ENCODE results near the gene SPATA2L.

DNA sequence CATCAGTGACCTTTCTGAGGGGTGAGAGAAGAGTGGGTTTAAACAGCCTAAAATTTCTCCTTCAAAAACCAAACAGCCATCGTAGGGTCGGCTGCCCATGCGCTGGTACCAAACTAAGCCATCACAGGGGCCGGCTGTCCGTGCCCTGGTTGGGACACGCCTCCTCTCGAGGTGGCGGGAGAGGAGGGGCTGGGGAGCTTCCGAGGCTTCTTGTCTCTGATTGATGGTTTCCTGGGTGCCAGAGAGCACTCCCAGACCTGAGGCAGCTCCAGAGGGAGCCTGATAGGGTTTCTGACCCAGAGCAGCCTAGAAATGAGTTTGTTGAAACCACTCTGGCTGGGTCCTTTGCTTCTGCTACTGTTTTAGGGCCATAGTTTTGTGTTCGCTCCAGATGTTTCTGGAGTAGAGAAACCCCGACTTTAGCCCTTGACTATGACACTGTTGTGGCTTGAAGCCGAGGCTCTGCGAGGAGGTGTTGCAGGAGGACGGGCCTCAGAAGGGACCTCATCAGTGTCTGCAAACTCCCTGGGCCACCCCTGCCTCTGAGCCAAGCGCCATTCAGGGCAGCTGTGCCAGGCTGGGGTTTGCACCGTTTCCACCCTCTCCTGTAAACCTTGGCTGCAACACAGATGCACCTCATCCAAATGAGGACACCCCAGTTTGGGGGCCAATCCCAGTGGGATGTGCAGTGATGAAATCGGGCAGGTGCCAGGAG, 26.1 kb upstream of the SPATA2L start:
- TF ChIP-seq GABPA (IDR thresholded peaks at IDR 0.05; ENCODE audit: low read depth) (no peak), SPI1 (IDR thresholded peaks at IDR 0.05; ENCODE audit: borderline replicate concordance, low read depth) (no peak)
- TF ChIP-seq, protein P1, sequence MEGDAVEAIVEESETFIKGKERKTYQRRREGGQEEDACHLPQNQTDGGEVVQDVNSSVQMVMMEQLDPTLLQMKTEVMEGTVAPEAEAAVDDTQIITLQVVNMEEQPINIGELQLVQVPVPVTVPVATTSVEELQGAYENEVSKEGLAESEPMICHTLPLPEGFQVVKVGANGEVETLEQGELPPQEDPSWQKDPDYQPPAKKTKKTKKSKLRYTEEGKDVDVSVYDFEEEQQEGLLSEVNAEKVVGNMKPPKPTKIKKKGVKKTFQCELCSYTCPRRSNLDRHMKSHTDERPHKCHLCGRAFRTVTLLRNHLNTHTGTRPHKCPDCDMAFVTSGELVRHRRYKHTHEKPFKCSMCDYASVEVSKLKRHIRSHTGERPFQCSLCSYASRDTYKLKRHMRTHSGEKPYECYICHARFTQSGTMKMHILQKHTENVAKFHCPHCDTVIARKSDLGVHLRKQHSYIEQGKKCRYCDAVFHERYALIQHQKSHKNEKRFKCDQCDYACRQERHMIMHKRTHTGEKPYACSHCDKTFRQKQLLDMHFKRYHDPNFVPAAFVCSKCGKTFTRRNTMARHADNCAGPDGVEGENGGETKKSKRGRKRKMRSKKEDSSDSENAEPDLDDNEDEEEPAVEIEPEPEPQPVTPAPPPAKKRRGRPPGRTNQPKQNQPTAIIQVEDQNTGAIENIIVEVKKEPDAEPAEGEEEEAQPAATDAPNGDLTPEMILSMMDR (IDR thresholded peaks at IDR 0.05; ENCODE audit: insufficient read depth, low read length): no peak
- TF ChIP-seq, protein P2, sequence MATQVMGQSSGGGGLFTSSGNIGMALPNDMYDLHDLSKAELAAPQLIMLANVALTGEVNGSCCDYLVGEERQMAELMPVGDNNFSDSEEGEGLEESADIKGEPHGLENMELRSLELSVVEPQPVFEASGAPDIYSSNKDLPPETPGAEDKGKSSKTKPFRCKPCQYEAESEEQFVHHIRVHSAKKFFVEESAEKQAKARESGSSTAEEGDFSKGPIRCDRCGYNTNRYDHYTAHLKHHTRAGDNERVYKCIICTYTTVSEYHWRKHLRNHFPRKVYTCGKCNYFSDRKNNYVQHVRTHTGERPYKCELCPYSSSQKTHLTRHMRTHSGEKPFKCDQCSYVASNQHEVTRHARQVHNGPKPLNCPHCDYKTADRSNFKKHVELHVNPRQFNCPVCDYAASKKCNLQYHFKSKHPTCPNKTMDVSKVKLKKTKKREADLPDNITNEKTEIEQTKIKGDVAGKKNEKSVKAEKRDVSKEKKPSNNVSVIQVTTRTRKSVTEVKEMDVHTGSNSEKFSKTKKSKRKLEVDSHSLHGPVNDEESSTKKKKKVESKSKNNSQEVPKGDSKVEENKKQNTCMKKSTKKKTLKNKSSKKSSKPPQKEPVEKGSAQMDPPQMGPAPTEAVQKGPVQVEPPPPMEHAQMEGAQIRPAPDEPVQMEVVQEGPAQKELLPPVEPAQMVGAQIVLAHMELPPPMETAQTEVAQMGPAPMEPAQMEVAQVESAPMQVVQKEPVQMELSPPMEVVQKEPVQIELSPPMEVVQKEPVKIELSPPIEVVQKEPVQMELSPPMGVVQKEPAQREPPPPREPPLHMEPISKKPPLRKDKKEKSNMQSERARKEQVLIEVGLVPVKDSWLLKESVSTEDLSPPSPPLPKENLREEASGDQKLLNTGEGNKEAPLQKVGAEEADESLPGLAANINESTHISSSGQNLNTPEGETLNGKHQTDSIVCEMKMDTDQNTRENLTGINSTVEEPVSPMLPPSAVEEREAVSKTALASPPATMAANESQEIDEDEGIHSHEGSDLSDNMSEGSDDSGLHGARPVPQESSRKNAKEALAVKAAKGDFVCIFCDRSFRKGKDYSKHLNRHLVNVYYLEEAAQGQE (IDR thresholded peaks at IDR 0.05; ENCODE audit: insufficient replicate concordance, low read depth): no peak

Data from HL-60 (cell line).